Subcutaneous adipose tissue (tissue), 4 donors: ENCODE measurements around the gene RASSF5. TPM values are rescaled to one million over a fixed set of nuclear protein-coding genes. Genes with fewer than 3 reads are reported as not detected.

Experiments
- total RNA-seq, 4 donors: library from RNA; depleted of rRNA; stranded (reverse); fragments of >200 nt; gene quantifications; one replicate each; pipeline ENCODE4 v1.1.0, GENCODE V29; 2016
- TF ChIP-seq, protein P1 (sequence below): fragments of 450-650 bp; IDR thresholded peaks from one replicate; pipeline ENCODE4 v1.5.1; 2016; ENCODE audit warnings: low read depth, mild to moderate bottlenecking, control low read depth, antibody characterized with exemption, moderate library complexity

Gene RASSF5
- total RNA-seq, 4 donors from 2014 or later, result 5.2 to 17.3 (median 9.0) TPM

DNA sequence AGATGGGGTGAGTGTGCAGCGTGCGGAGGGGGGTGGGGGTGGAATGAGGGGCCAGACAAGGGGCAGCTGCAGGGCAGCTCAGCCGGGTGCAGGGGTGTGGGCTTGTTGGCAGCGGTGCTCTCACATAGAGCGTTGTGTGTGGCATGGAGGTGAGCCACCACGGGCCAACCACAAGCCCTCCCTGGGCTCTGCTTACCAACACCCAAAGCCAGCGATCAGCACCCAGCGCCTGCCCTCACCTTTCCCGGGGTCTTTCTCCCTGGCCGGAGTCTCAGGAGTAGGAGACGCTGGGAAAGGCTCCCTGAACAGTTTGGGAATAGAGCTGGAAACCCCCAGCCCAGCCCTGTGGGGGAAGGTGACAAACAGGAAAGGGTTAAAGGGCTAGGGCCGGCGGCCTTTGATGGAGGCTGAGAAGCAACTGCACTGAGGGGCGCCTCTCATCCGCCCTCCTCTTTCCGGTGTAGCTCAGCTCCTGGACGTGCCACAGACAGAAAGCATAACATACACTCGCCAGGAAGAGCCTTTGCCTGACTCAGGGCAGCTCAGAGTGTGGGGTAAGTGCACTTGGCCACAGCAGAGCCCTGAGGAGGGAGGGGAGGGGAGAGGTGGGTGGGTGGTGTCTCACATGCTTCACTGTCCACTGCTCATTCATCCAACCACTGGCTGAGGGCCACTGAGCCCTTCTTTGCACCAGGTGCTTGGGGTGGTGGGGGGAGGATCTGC lies 36.5 kb upstream of the RASSF5 start:
- TF ChIP-seq, protein P1, sequence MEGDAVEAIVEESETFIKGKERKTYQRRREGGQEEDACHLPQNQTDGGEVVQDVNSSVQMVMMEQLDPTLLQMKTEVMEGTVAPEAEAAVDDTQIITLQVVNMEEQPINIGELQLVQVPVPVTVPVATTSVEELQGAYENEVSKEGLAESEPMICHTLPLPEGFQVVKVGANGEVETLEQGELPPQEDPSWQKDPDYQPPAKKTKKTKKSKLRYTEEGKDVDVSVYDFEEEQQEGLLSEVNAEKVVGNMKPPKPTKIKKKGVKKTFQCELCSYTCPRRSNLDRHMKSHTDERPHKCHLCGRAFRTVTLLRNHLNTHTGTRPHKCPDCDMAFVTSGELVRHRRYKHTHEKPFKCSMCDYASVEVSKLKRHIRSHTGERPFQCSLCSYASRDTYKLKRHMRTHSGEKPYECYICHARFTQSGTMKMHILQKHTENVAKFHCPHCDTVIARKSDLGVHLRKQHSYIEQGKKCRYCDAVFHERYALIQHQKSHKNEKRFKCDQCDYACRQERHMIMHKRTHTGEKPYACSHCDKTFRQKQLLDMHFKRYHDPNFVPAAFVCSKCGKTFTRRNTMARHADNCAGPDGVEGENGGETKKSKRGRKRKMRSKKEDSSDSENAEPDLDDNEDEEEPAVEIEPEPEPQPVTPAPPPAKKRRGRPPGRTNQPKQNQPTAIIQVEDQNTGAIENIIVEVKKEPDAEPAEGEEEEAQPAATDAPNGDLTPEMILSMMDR, result no peak

DNA sequence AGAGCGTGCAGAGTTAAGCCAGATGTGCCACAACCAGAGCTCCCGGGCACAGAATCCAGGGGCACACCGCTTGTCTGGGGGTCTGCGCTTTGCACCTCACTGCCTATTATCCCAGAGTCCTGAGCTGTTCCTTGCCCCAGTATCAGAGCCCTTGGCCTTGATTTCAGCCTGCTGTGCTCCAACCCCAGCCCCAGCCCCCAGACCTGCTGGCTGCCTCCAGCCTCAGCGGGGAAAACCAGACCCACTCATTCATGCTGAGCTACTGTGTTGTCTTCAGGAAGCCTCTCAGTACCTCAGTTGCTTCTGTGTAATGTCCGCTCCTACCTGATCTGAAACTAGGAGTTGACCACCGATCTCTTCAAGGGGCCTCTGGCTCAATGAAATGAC lies 35.9 kb upstream of the RASSF5 start:
- TF ChIP-seq, protein P1, result no peak

DNA sequence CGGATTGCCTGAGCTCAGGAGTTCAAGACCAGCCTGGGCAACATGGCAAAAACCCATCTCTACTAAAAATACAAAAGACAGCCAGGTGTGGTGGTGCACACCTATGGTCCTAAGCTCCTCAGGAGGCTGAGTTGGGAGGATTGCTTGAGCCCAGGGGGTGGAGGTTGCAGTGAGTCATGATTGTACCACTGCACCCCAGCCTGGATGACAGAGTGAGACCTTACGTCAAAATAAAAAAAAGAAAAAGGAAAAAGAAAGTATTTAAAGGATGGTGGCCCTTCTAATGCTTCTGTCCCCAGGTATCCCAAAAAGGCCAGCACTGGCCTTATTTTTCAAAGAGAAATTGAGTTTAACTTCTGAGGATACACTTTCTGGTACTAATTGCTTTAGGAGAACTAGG lies 35.3 kb upstream of the RASSF5 start:
- TF ChIP-seq, protein P1, result no peak

DNA sequence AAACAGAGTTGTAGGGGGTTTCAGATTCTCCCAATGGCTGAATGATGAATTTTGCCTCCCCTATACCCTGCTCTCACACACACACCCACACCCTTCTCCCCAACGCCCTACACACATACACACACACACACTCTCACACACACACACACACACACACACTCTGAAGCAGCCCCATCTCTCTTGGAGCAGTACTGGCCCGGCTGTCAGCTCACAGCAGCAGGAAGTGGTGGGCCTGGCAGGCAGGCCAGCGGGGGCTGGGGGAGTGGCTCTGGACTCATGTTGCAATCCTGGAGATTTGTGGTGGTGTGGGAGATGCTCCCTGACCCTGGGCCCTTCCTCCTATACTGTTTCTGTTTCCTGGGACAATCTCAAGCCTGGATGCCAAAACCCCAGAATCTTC lies 34.9 kb upstream of the RASSF5 start:
- TF ChIP-seq, protein P1, result no peak

DNA sequence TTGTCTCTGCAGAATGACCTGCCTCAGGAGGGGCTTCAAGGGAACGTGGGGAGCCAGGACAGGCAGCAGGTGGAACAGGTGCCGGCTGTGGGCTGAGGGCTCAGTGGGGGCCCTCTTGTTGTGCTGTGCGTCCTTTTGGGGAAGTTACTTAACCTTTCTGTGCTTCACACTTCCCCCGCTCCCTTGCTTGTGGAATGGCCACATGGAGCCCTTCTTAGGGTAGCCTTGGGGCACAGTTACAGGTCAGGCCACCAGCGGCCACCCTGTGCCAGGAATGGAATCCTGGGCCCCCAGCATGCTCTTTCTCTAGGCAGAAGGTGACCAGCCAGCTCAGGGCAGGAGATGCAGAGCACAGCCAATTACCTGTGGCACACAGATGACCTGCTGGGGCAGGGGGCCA lies 34.4 kb upstream of the RASSF5 start:
- TF ChIP-seq, protein P1, result no peak

DNA sequence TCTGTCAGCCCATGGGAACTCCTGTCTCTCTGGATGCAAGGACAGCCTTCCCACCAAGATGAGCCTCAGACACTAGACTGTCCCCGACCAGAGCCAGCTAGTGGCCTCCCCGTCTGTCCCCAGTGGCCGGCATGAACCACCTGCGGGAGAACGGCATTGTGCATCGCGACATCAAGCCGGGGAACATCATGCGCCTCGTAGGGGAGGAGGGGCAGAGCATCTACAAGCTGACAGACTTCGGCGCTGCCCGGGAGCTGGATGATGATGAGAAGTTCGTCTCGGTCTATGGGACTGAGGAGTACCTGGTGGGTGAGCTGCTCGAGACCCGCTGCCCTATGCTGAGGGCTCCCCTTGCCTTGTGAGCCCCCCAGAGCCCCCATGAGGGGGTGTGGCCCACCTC lies 31.3 kb upstream of the RASSF5 start:
- TF ChIP-seq, protein P1, result no peak

DNA sequence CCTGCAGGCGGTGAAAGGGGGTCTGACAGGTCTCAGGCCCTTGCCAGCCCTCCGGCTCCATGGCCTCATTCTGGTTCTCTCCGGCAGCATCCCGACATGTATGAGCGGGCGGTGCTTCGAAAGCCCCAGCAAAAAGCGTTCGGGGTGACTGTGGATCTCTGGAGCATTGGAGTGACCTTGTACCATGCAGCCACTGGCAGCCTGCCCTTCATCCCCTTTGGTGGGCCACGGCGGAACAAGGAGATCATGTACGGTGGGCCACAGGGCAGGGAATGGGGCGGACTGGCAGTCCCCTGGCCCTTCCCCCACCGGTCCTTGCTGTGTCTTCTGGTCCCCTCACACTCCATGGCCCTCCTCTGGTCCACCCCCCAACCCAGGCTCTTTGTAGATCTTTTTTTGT lies 30.7 kb upstream of the RASSF5 start:
- TF ChIP-seq, protein P1, result no peak
